Right atrium auricular region (tissue), 2 donors: ENCODE results near the gene ANKRD28. TPM values are rescaled to one million over a fixed set of nuclear protein-coding genes. Genes with fewer than 3 reads are reported as not detected.
A peak's percentile ranks its signal among the peaks of the same experiment; 100 is the strongest.

Experiments used
- DNase-seq: peaks from one replicate; pipeline ENCODE4 v3.0.0-alpha.2; 2019; ENCODE audit warnings: low spot score
- H3K27ac ChIP-seq, 2 donors: fragments of 200-600 bp; sonication (generic); 1 replicate in 1 of 2; 2 replicates in 1 of 2; pipeline ENCODE4 v1.5.1; 2016 to 2019
- H3K27me3 ChIP-seq, 2 donors: fragments of 200-600 bp; sonication (generic); one replicate each; pipeline versions ENCODE4 v1.5.1 to v1.6.0; 2017 to 2019
- H3K36me3 ChIP-seq: fragments of 200-600 bp; sonication (generic); one replicate; pipeline ENCODE4 v1.5.1; 2016
- H3K4me1 ChIP-seq, 2 donors: fragments of 200-600 bp; sonication (generic); one replicate each; pipeline versions ENCODE4 v1.5.1 to v1.6.0; 2017 to 2019
- H3K4me3 ChIP-seq, 2 donors: fragments of 200-600 bp; sonication (generic); 1 replicate in 1 of 2; 2 replicates in 1 of 2; pipeline ENCODE4 v1.5.1; 2017 to 2019; ENCODE audit warnings: mild to moderate bottlenecking in 1 of 2, moderate library complexity in 1 of 2
- H3K9me3 ChIP-seq, 2 donors: fragments of 200-600 bp; sonication (generic); one replicate each; pipeline ENCODE4 v1.5.1; 2019
- total RNA-seq, 2 donors: library from RNA; depleted of rRNA; stranded (reverse); fragments of >200 nt; gene quantifications; one replicate each; pipeline ENCODE4 v1.1.0, GENCODE V29; 2016
- TF ChIP-seq, protein P1 (sequence below), 2 donors: fragments of 200-600 bp; sonication (generic); IDR thresholded peaks; one replicate each; pipeline ENCODE4 v1.5.1; 2019; ENCODE audit warnings: antibody characterized with exemption in 2 of 2

Gene ANKRD28
- total RNA-seq, 2 donors from 2014 or later = 9.2 to 11.3 TPM

DNA sequence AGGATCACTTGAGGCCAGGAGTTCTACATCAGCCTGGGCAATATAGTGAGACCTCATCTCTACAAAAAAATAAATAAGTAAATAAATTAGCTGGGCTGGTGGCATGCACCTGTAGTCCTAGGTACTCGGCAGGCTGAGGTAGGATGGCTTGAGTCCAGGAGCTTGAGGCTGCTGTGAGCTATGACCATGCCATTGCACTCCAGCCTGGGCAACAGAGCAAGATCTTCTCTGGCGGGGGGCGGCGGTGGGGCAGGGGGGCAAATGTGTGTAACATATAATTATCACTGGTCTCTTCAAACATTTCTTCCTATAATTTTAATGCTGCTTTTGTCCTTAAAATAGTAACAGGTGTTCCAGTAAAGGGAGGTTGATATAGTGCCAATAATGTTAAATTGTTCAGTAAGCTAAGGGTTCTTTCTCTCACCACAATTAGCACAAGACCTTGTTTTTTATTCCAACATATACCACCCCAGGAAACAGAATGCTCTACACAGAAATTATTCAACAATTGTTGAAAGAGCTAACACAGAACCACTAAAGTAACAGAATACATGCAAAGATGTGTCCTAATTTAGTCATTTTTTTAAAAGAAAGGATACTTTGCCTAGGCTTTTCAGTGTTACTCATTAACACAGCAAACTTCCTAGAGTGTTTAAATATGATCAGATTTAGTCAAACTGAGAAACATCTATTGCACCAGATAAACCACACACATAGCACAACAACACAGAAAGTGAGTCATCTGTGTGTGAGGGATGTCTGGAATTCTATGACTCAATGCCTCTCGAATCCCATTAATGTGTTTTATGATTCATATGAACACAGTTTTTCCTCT, 29.1 kb downstream of the ANKRD28 start:
- Histone ChIP-seq H3K9me3 (no peaks in the 10 kb centered on the region), H3K36me3 (no peaks in the 10 kb centered on the region), H3K27ac (peak overlapping the region; percentile 20 to 57), H3K27me3 (no peaks in the 10 kb centered on the region), H3K4me3 (no peak overlapping the region), H3K4me1 (peaks cover 0 to 11% of the 10 kb centered on the region in 2 donors)
- DNase-seq = no peak
- TF ChIP-seq, protein P1, sequence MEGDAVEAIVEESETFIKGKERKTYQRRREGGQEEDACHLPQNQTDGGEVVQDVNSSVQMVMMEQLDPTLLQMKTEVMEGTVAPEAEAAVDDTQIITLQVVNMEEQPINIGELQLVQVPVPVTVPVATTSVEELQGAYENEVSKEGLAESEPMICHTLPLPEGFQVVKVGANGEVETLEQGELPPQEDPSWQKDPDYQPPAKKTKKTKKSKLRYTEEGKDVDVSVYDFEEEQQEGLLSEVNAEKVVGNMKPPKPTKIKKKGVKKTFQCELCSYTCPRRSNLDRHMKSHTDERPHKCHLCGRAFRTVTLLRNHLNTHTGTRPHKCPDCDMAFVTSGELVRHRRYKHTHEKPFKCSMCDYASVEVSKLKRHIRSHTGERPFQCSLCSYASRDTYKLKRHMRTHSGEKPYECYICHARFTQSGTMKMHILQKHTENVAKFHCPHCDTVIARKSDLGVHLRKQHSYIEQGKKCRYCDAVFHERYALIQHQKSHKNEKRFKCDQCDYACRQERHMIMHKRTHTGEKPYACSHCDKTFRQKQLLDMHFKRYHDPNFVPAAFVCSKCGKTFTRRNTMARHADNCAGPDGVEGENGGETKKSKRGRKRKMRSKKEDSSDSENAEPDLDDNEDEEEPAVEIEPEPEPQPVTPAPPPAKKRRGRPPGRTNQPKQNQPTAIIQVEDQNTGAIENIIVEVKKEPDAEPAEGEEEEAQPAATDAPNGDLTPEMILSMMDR (IDR thresholded peaks at IDR 0.05) = no peak

DNA sequence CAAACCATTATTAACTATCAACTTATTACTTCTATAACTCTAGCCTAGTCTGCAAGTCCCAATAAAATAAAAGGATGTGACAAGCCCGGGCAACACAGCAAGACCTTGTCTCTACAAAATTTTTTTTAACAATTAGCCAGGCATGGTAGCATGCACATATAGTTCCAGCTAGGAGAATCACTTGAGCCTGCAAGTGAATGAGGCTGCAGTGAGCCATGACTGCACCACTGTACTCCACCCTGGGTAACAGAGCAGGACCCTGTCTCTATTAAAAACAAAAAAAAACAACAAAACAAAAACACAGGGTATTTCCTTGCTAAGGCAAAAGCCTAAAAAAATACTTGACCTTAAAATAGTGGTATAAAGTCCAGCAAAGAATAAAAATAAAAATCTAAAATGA, 31.4 kb downstream of the ANKRD28 start:
- H3K27ac ChIP-seq = no peak overlapping the region
- H3K4me3 ChIP-seq = no peak overlapping the region
- no peaks in the 10 kb centered on the region for H3K27me3 ChIP-seq
- TF ChIP-seq, protein P1 (IDR thresholded peaks at IDR 0.05) = no peak
- no peak for DNase-seq
- H3K9me3 ChIP-seq = no peaks in the 10 kb centered on the region
- H3K4me1 ChIP-seq = peaks cover 0 to 11% of the 10 kb centered on the region in 2 donors
- H3K36me3 ChIP-seq = no peaks in the 10 kb centered on the region

DNA sequence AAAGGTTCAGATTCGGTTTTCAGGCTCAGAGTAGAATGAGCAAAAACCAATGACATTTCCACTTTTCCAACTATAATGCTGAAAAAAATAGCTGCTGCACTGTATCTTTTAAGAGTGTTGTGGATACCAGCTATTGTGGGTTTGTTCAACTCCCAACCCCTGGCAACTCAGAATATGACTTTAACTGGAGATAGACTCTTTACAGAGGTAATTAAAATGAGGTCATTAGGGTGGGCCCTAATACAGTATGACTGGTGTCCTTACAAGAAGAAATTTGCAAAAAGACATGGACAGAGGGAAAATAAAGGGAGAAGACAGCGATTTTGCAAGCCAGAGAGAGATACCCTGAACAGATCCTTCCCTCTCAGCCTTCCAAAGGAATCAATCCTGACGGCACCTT, 39.5 kb downstream of the ANKRD28 start:
- Histone ChIP-seq H3K4me3 (no peak overlapping the region), H3K36me3 (no peaks in the 10 kb centered on the region), H3K27me3 (no peaks in the 10 kb centered on the region), H3K9me3 (no peaks in the 10 kb centered on the region), H3K4me1 (no peaks in the 10 kb centered on the region), H3K27ac (no peak overlapping the region)
- DNase-seq = no peak
- TF ChIP-seq, protein P1 (IDR thresholded peaks at IDR 0.05) = no peak

DNA sequence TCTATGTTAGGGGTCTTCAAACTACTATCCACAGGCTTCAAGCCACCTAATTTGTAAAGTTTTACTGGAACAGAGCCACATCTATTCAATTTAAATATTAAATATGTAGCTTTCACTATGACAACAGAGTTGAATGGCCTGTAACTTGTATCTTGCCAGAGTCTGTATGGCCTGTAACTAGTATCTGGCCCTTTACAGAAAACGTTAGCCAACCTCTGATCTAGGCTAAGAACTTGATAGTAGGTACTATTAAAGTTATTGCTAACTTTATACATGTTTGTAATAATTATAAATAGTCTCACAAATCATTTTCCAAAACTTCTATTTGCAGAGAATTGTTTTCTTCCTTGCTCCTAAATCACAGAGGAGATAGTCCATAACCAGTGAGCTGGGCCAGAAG, 40.0 kb downstream of the ANKRD28 start:
- TF ChIP-seq, protein P1 (IDR thresholded peaks at IDR 0.05) = no peak
- Histone ChIP-seq H3K27me3 (no peaks in the 10 kb centered on the region), H3K9me3 (no peaks in the 10 kb centered on the region), H3K4me1 (peaks cover 0 to 4% of the 10 kb centered on the region in 2 donors), H3K36me3 (no peaks in the 10 kb centered on the region), H3K4me3 (no peak overlapping the region), H3K27ac (no peak overlapping the region)
- DNase-seq = no peak

DNA sequence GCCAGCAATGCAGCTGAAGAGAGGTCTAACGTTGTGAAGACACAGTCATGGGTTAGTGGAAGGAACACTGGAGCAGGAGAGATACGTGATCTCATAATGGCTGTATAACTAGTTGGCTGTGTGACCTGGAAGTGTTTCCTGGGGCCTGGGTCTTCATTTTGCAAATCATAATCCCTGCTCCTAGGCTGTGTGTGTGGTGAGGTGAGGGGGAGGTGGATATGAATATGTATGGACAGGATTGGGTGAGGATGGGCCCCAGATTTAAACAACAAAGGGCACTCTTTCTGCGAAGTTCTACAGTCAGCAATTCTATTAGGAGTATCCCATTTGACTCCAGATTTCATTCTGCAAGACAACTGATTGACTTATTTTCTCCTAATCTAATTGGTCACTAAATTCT, 41.3 kb downstream of the ANKRD28 start:
- no peak overlapping the region for H3K4me3 ChIP-seq
- H3K27ac ChIP-seq = no peak overlapping the region
- no peak for DNase-seq
- no peaks in the 10 kb centered on the region for H3K36me3 ChIP-seq
- H3K27me3 ChIP-seq = no peaks in the 10 kb centered on the region
- no peaks in the 10 kb centered on the region for H3K9me3 ChIP-seq
- H3K4me1 ChIP-seq = peaks cover 0 to 7% of the 10 kb centered on the region in 2 donors
- TF ChIP-seq, protein P1 (IDR thresholded peaks at IDR 0.05) = no peak
